DND-41 (cell line): ENCODE results near the gene KIAA1549.

Source experiments
- ATAC-seq: fragments of 200-7000 bp; cut with Tn5 transposase; 3 replicates; pipeline ENCODE4 v1.9.1; 2021; ENCODE audit warnings: low read depth; ENCODE audit not compliant: insufficient read depth
- DNase-seq: peaks from one replicate; pipeline ENCODE4 v3.0.0-alpha.2; 2020
- H2AFZ ChIP-seq: 2 replicates; pipeline ENCODE4 v1.6.0; 2012; ENCODE audit warnings: low read depth, low read length
- H3K27ac ChIP-seq: 2 replicates; pipeline ENCODE4 v1.5.1; 2012; ENCODE audit warnings: low read length, inconsistent platforms
- H3K27me3 ChIP-seq: fragments of 200-600 bp; sonication (generic); 2 replicates; pipeline ENCODE4 v1.6.0; 2012; ENCODE audit warnings: low read length, mild to moderate bottlenecking, inconsistent platforms; ENCODE audit not compliant: insufficient read depth, poor library complexity
- H3K36me3 ChIP-seq: 2 replicates; pipeline ENCODE4 v1.5.1; 2012; ENCODE audit warnings: low read length, inconsistent platforms; ENCODE audit not compliant: insufficient read depth
- H3K4me1 ChIP-seq: 2 replicates; pipeline ENCODE4 v1.5.1; 2012; ENCODE audit warnings: mild to moderate bottlenecking, low read length; ENCODE audit not compliant: insufficient read depth
- H3K4me2 ChIP-seq: 2 replicates; pipeline ENCODE4 v1.6.0; 2012; ENCODE audit warnings: mild to moderate bottlenecking, moderate library complexity, low read length, inconsistent platforms; ENCODE audit not compliant: insufficient read depth
- H3K4me3 ChIP-seq, 2 experiments: fragments of 200-600 bp in 1 of 2; shearing (Covaris generic) in 1 of 2; 2 replicates each; pipeline ENCODE4 v1.5.1; 2012 to 2016; ENCODE audit warnings: inconsistent platforms in 2 of 2, low read length in 2 of 2, mild to moderate bottlenecking in 2 of 2, low read depth in 1 of 2, moderate library complexity in 1 of 2
- H3K79me2 ChIP-seq: 2 replicates; pipeline ENCODE4 v1.6.0; 2012; ENCODE audit warnings: low read length, inconsistent platforms; ENCODE audit not compliant: insufficient read depth
- H3K9ac ChIP-seq: 2 replicates; pipeline ENCODE4 v1.6.0; 2012; ENCODE audit warnings: low read depth, mild to moderate bottlenecking, inconsistent platforms, low read length, moderate library complexity
- H3K9me3 ChIP-seq: 2 replicates; pipeline ENCODE4 v1.5.1; 2012; ENCODE audit warnings: low read length, moderate library complexity, mild to moderate bottlenecking, inconsistent platforms; ENCODE audit not compliant: insufficient read depth, severe bottlenecking
- H4K20me1 ChIP-seq: 2 replicates; pipeline ENCODE4 v1.6.0; 2012; ENCODE audit warnings: low read length; ENCODE audit not compliant: insufficient read depth
- EZH2 ChIP-seq: IDR thresholded peaks from 3 replicates; pipeline ENCODE4 v1.6.1; 2012; ENCODE audit warnings: borderline replicate concordance, low read depth, mild to moderate bottlenecking, moderate library complexity, low read length, inconsistent platforms; ENCODE audit not compliant: severe bottlenecking
- TF ChIP-seq, protein P1 (sequence below): IDR thresholded peaks from 2 replicates; pipeline ENCODE4 v1.5.1; 2012; ENCODE audit warnings: borderline replicate concordance, low read length, moderate library complexity, mild to moderate bottlenecking; ENCODE audit not compliant: poor library complexity, severe bottlenecking; ENCODE audit errors: extremely low read depth

The KIAA1549 gene

DNA sequence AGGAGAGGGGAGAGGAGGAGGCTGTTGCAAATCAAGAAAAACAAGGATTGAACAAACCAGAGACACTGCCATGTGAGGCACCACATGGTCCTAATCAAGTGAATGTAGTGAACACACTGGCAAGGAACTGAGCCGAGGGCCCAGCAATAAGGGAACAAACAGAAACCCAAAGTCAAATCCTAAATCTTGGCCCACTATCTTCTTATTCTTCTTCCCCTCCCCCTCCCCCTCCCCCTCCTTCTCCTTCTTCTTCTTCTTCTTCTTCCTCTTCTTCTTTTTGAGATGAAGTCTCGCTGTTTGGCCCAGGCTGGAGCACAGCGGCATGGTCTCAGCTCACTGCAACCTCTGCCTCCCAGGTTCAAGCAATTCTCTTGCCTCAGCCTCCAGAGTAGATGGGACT, 24.0 kb downstream of the KIAA1549 start:
- TF ChIP-seq EZH2 = no peak
- TF ChIP-seq, protein P1, sequence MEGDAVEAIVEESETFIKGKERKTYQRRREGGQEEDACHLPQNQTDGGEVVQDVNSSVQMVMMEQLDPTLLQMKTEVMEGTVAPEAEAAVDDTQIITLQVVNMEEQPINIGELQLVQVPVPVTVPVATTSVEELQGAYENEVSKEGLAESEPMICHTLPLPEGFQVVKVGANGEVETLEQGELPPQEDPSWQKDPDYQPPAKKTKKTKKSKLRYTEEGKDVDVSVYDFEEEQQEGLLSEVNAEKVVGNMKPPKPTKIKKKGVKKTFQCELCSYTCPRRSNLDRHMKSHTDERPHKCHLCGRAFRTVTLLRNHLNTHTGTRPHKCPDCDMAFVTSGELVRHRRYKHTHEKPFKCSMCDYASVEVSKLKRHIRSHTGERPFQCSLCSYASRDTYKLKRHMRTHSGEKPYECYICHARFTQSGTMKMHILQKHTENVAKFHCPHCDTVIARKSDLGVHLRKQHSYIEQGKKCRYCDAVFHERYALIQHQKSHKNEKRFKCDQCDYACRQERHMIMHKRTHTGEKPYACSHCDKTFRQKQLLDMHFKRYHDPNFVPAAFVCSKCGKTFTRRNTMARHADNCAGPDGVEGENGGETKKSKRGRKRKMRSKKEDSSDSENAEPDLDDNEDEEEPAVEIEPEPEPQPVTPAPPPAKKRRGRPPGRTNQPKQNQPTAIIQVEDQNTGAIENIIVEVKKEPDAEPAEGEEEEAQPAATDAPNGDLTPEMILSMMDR = no peak
- Histone ChIP-seq H2AFZ (no peak overlapping the region), H4K20me1 (no peaks in the 10 kb centered on the region), H3K4me3 (no peak overlapping the region), H3K4me2 (no peak overlapping the region), H3K79me2 (no peaks in the 10 kb centered on the region), H3K27me3 (no peaks in the 10 kb centered on the region), H3K27ac (no peak overlapping the region), H3K4me1 (no peaks in the 10 kb centered on the region), H3K9ac (no peak overlapping the region), H3K36me3 (no peaks in the 10 kb centered on the region), H3K9me3 (no peaks in the 10 kb centered on the region)
- DNase-seq = no peak
- ATAC-seq = no peak

DNA sequence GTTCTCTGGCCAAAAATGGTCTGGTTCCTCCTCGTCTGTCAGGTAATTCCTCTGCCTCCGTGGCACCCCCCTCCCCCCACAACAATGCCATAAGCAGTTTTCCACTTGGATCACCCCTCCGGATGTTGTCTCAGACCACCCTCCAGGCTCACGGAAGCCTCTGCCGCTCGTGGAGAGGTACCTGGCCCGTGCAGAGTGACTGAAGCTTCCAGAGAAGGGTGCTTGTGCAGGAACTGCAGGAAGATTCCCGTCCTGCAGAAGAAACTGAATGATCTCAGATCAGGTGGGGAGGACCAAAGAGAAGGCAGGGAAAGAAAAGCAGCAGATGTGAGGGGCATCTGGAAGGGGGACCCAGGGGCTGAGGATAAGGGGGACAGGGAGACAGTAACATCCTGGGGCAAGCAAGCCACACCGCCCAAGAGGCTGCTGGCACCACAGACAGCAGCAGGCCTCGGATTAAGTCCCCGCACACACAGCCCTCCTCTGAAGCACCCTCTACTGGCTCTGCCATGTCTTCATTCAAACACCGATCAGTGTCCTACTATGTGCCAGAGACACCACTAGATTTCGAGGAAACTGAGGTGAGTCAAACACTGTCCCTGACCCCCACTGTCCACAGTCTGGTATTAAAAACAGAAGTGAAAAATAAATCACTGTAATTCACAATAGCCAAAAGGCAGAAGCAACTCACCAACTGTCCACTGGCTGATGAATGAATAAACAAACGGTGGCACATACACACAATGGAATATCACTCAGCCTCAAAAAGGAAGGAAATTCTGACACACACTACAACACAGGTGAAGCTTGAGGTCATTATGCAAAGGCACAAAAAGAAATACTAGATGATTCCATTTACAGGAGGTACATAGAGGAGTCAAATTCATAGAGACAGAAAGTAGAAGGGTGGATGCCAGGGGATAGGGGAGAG, 26.4 kb downstream of the KIAA1549 start:
- H3K27me3 ChIP-seq = no peaks in the 10 kb centered on the region
- ATAC-seq = no peak
- H3K79me2 ChIP-seq = no peaks in the 10 kb centered on the region

DNA sequence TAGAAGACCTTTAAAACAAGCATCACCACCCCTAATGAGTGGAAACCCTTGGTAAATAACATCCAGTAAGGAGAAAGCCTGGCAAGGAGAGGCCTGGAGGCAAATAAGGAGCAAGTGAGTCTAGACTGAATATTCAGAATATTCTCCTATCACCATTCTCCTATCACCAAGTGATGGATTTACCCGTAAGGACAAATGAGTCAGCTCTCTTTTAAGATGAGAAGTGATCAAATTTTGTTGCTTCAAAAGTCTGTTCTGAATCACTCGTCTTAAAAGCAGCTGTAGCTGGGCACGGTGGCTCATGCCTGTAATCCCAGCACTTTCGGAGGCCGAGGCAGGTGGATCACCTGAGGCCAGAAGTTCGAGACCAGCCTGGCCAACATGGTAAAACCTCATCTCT, 28.4 kb downstream of the KIAA1549 start:
- Histone ChIP-seq H3K9ac (no peak overlapping the region), H3K79me2 (no peaks in the 10 kb centered on the region), H3K27ac (no peak overlapping the region), H4K20me1 (no peaks in the 10 kb centered on the region; the same call in 1 of the 2 replicates), H3K4me1 (no peaks in the 10 kb centered on the region), H3K4me3 (no peak overlapping the region), H3K27me3 (no peaks in the 10 kb centered on the region), H3K4me2 (no peak overlapping the region), H3K36me3 (no peaks in the 10 kb centered on the region), H2AFZ (no peak overlapping the region), H3K9me3 (no peaks in the 10 kb centered on the region)
- ATAC-seq (no peak), DNase-seq (no peak)
- TF ChIP-seq, protein P1 = no peak
- no peak for TF ChIP-seq EZH2

More for the DNA sequence above, 26.4 kb downstream of the KIAA1549 start:
- no peak overlapping the region for H3K9ac ChIP-seq
- no peak overlapping the region for H3K27ac ChIP-seq
- H3K4me3 ChIP-seq = no peak overlapping the region
- no peak for DNase-seq
- H4K20me1 ChIP-seq = no peaks in the 10 kb centered on the region; the same call in 1 of the 2 replicates
- no peak for TF ChIP-seq EZH2
- TF ChIP-seq, protein P1 = no peak
- no peaks in the 10 kb centered on the region for H3K9me3 ChIP-seq
- H3K4me1 ChIP-seq = no peaks in the 10 kb centered on the region
- no peaks in the 10 kb centered on the region for H3K36me3 ChIP-seq
- no peak overlapping the region for H3K4me2 ChIP-seq
- no peak overlapping the region for H2AFZ ChIP-seq
